ENCODE data around the gene MVB12B.

The MVB12B gene

GRCh38 chr9:126329476-126330275, 3.0 kb downstream of the MVB12B start:
- no peak for DNase-seq (ENCODE audit: extremely low read depth, low read depth)
- no peak for TF ChIP-seq CTCF (IDR thresholded peaks at IDR 0.05; ENCODE audit: low read depth, low read length, missing control alignments)

DNA sequence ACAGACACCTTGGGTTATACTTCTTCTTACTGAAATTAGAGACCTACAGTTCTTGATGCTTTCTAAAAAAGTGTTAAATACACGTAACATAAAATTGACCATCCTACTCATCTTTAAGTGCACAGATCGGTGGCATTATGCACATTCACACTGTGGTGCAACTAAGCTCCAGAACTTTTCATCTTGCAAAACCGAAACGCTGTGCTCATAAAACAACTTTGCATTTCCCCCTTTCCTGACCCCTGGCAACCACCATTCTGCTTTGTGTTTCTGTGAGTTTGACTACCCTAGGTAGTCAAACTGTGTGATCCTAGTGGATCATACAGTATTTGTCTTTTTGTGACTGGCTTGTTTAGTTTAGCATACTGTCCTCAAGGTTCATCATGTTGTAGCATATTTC, 3.9 kb downstream of the MVB12B start:
- H3K4me3 ChIP-seq (replicated peaks; ENCODE audit: low read depth, low read length), result no peak overlapping the region
- TF ChIP-seq CTCF (IDR thresholded peaks at IDR 0.05; ENCODE audit: low read depth, low read length, missing control alignments), result no peak
- DNase-seq (ENCODE audit: extremely low read depth, low read depth), result no peak

More at GRCh38 chr9:126329476-126330275, 3.0 kb downstream of the MVB12B start:
- no peak overlapping the region for H3K4me3 ChIP-seq (replicated peaks; ENCODE audit: low read depth, low read length)

DNA sequence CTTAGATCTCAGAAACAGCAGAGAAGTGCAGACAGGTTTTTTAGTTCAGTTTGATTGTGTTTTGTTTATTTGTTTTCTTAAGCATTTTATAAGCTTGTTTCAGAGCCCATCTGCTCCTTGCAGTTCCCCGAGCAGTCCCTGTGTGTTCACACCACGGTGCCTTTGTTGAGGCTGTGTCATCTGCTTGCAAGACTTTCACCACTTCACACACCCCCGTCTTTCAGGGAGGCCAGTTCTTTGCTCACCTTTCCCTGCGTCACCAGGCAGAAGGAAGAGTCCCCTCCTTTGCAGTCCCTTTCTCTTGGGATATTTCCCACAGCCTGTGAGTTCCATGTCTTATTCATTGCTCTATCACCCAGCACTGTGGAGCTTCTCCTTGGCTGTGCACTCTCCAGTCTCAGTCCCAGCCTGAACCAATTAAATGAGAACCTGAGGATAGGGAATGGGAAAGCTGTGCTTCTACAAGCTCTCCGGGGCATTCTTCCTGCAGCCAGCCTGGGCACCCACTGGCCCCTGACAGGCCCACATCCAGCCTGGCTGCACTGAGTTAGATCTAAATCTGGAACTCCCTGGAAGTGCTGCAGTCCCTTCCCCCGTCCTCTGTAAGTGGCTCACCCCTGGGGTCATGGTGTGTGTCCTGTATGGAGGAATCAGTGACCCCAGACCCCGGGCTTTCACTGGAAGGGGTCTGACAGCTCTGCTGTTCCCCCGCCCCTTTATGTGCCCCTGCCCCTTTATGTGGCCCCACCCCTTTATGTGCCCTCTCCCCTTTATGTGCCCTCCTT, 5.5 kb downstream of the MVB12B start:
- no peak overlapping the region for H3K4me3 ChIP-seq (replicated peaks; ENCODE audit: low read depth, low read length)
- no peak for DNase-seq (ENCODE audit: extremely low read depth, low read depth)
- no peak for TF ChIP-seq CTCF (IDR thresholded peaks at IDR 0.05; ENCODE audit: low read depth, low read length, missing control alignments)

DNA sequence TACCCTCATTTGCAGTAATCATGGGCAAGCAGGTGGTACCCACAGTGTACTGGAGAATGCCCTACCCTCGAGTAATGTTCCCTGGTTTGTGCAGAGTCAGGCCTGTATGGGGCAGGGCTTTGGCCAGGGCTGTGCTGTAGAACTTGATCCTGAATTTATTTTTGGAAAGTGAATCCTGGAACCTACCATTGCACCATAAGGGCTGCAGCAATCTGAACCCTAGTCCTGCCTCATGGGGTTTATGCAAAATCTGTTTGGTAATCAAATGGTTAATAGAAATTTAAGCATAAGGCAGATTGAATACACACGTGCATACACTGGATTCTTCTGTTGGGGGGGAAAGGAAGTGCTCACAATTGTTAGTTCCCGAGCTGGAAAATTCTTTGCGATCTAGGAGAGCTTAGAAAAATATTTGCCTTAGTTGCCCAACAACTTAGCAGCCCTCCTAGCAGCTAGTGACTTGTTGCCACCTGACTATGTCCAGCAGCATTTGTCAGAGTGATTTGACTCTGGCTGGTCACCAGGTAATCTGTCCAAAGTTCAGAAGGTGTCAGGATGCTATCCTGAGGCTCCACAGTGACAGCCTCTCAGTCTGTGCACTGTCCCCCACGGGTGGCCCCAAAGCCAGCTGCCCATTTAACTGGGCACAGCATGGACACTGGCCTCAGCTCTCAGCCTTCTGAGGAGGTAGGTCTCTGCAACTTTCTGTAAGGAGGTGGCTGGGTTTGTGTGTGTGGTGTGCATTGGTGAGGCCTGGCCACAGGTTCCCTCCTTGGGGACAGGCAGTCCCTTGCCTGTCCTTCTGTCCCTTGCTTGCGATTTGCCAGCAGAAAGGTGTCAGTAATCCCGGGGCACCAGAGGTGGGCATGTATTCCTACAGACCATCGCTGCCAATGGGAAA, 8.3 kb downstream of the MVB12B start:
- H3K4me3 ChIP-seq (replicated peaks; ENCODE audit: low read depth, low read length), result no peak overlapping the region

GRCh38 chr9:126335837-126336735, 9.5 kb downstream of the MVB12B start:
- DNase-seq (ENCODE audit: extremely low read depth, low read depth), result no peak
- no peak overlapping the region for H3K4me3 ChIP-seq (replicated peaks; ENCODE audit: low read depth, low read length)
- TF ChIP-seq CTCF (IDR thresholded peaks at IDR 0.05; ENCODE audit: low read depth, low read length, missing control alignments), result no peak

More for the DNA sequence above, 8.3 kb downstream of the MVB12B start:
- TF ChIP-seq CTCF (IDR thresholded peaks at IDR 0.05; ENCODE audit: low read depth, low read length, missing control alignments), result no peak
- DNase-seq (ENCODE audit: extremely low read depth, low read depth), result no peak

Data from HFF-Myc (cell line).